ENCODE measurements around the gene NOS1AP.

The NOS1AP gene

GRCh38 chr1:162139211-162139610 is 69.7 kb downstream of the NOS1AP start:
- DNase-seq: no peak

DNA sequence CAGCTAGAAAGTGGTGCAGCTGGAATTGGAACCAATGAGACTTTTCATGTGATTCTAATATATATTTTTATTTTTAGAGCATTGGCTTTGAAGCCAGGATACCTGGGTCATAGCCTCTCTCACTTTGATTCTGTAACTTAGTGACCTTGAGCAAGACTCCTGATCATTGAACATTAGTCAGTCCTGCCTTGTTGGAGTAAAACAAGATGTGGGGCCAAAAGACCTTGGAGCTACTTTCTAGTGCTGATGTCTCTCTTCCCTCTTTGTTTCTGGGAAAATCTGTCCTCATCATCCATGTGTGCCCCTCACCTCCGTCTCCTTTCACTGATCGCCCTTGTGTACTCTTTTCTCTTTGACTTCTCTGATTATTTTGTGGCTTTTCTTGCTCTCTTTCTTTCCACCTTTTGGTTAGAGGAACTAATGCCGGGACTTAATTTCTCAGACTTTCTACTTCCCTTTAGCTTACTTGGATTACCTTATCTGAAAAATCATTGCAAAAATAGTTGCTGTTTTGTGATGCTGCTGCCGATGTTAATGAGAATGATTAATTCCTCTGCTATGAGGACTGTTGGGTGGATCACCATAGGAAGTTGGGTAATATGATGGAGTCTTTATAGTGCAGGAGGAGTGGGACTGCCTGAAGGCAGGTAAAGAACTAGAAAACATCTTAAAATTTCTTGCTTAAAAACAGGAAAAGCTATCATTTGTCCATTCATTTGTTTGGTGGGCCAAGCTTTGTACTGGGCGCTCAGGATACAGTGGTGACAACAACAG is 72.0 kb downstream of the NOS1AP start:
- no peak for DNase-seq

DNA sequence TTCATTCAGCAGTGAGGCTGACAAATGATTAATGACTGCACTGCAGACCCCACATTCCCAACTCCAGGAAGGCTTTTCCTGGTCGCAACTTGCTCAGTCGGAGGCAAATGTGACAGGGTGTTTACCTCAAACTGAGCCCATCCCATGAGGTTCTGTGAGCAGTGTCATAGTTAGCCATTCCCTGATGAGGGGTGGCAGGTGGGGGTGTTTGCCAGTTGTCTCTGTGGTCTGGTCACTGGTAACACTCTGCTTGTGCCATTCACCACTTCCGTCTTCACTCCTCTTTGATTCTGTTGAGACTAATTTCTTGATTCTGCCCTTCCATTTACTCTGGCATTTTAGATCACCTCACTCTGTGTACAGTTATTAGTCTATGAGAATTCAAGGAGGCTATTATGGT is 73.5 kb downstream of the NOS1AP start:
- DNase-seq: no peak

- DNase-seq: no peak
These were observed 74.8 kb downstream of the NOS1AP start for GRCh38 chr1:162144268-162144667.

DNA sequence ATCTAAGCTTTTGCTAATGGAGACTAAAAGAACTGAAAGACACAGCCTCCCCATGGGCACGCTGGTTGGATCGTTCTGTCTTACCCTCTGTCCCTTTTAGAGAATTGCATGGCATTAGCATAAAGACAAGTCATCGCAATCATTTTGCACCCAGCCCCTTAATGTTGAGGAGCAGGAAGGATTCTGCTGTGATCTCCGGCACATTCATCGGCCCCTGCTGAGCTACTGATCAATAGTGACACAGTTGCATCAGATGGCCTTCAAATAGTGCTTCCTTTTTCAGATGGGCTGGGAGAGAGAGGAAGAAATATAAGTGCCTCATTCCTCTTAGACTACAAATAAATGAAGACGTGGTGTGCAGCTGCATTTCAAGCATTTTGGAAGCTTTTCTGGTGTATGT is 75.4 kb downstream of the NOS1AP start:
- DNase-seq: no peak

- no peak for DNase-seq
These were observed 75.9 kb downstream of the NOS1AP start for GRCh38 chr1:162145280-162145965.

- no peak for DNase-seq
These were observed 76.6 kb downstream of the NOS1AP start for GRCh38 chr1:162145966-162146696.

DNA sequence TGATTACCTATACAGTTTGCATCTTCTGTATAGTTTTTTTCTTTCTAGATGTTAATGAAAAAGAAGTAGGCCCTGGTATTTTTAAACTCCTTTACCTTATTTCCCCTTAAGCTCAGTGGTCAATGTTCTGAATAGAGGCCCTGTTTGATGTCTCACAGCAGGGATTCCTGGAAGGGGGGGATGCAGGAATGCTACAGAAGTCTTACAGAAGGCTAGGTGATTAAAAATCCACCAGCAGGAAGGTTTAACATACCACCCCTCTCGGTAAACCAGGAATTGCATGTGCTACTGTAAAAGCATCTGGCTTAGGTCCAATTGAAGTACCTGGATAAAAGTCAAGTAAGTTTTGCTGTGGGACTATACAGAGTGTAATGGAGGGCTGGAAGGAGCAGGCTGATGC is 78.3 kb downstream of the NOS1AP start:
- no peak for DNase-seq

- no peak for DNase-seq
These were observed 80.6 kb downstream of the NOS1AP start for GRCh38 chr1:162150112-162150511.

GRCh38 chr1:162151900-162152829 is 82.7 kb downstream of the NOS1AP start:
- no peak for DNase-seq

DNA sequence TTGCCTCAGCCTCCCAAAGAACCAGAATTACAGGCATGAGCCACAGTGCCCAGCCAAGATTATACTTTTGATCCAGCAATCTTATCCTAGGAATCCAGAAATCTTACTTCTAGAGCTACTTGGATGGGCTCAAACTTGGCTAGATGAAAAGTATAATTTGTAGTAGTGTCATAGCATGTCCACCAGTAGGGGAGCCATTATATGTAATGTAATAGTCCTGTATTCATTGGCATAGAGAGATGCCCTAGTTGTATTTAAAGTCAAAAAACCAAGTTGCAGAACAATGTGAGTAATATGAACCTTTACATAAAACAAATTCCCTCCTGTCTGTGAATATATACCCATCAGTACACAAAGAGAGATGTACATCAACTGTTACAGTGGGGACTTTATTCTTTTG is 83.9 kb downstream of the NOS1AP start:
- no peak for DNase-seq

GRCh38 chr1:162157469-162157868 is 88.0 kb downstream of the NOS1AP start:
- DNase-seq: no peak

- DNase-seq: no peak
These were observed 89.3 kb downstream of the NOS1AP start for GRCh38 chr1:162158624-162159271.

- DNase-seq: no peak
These were observed 90.0 kb downstream of the NOS1AP start for GRCh38 chr1:162159515-162159914.

DNA sequence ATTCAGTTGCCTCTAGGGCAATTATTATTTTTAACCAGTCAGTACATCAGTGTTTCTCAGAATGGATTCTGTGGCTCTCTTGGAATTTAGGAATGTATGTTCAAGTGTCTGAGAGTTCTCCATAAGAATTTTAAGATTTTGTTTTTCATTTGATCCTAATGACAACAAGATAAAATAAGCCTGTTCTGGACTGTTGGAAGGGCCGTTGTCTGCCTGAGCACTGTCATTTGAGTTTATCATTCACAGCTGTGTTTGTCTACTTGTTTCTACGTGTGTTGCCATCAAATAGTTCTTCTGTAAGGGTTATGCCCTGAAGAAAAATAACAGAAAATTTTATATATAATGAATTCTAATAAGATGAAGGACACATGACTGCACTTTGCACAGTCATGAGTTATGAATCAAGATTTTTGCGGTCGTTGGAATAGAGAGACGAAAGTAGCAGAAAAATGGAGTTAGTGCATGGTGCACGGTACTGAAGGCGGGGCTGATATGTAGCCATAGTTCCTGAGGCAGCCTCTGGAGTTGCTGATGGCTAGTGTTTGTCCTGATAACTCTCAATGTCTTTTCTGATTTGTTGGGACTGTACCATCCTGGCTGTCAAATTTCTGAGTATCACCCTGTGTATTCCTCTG is 92.5 kb downstream of the NOS1AP start:
- no peak for DNase-seq

- no peak for DNase-seq
These were observed 96.0 kb downstream of the NOS1AP start for GRCh38 chr1:162165528-162165927.

DNA sequence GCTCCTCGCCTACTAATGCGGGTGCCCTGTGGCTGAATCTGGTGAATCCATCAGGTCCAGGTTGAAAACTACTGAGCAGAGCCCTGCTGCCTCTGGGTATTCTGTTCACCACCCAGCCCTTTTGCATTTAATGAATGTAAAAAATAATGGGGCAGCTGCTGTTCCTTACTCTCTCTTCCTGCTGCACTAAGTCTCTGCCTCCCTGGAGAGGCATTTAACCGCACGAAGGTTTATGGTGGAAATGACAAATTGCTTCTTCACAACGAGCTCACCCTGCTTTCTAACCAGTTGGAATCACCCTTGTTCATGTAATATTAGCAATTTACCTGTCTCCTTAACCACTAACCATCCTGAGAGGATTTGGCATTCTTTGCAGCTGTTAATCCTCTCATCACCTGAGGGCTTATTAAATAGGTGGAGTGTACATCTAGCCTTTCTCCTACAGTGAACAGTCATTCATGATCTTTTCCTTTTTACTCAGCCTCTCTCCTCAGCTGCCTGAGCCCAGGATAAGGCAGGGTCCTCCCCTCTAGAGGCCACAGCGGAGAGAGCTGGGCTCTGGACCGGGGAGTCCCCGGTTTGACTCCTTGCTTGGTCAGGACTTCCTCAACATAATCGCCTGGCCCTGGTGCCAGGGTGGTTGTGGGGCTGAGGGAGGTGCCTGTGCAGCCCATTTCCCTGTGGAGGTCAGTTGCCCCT is 97.6 kb downstream of the NOS1AP start:
- no peak for DNase-seq

- no peak for DNase-seq
These were observed 98.8 kb downstream of the NOS1AP start for GRCh38 chr1:162168261-162168660.

- DNase-seq: no peak
These were observed 99.7 kb downstream of the NOS1AP start for GRCh38 chr1:162169031-162169790.

GRCh38 chr1:162171111-162171510 is 101.6 kb downstream of the NOS1AP start:
- DNase-seq: no peak

Measured in CD4-positive, alpha-beta T cell treated with Interleukin-10 for 1 hour (primary cell).